Measurements from ENCODE around the gene ZNF282.
A peak's percentile ranks its signal among the peaks of the same experiment; 100 is the strongest.

The ZNF282 gene

GRCh38 chr7:149195180-149196150 is at the start of gene ZNF282:
TSS of gene ZNF282 (plus strand) at chr7:149195546. CDS start at chr7:149195590, 44 bp downstream.
- peak; percentile 82 to 97 for DNase-seq

- peak; percentile 67 to 93 for DNase-seq
These were observed 48.1 kb upstream of the ZNF282 start, which contains the start of gene ZNF398 for GRCh38 chr7:149147072-149147751. TSS of gene ZNF398 (plus strand) at chr7:149147453. CDS start at chr7:149147743, 290 bp downstream.

- peak in 1 of 2 experiments; percentile 68 for DNase-seq
These were observed 47.3 kb upstream of the ZNF282 start for GRCh38 chr7:149147752-149148653.

DNA sequence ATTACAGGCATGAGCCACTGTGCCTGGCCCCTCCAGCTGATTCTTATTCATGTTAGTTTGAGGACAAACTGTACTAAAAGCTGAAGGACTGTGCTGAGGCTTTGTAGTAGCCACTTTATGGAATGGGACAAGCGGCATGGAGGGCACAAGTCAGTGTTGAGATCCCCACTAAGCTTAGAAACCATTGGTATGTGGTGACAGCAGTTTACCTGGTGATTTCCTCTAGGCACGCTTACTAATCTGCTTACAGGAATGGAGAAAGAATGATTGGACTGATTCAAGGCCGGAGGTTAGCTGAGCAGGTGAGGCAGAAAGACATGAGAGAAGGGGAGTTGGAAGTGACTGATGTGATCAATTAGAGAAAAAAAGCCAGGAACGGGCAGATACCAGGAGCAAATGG is 44.4 kb upstream of the ZNF282 start:
- DNase-seq: no peak

- DNase-seq: no peak
These were observed 42.0 kb upstream of the ZNF282 start for GRCh38 chr7:149153346-149153745.

DNA sequence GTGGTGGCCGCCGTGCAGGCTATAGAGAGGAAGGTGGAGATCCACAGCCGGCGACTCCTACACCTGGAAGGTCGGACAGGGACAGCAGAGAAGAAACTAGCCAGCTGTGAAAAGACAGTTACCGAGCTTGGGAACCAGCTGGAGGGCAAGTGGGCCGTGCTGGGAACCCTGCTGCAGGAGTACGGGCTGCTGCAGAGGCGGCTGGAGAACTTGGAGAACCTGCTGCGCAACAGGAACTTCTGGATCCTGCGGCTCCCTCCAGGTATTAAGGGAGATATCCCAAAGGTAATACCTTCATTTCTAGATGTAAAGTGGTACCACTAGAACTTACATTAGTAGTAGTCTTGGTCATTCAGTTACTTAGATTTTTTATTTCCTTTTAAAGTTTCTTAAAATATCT is 41.3 kb upstream of the ZNF282 start:
- no peak for DNase-seq

GRCh38 chr7:149156898-149157297 is 38.4 kb upstream of the ZNF282 start:
- no peak for DNase-seq

GRCh38 chr7:149161241-149161848 is 34.0 kb upstream of the ZNF282 start:
- DNase-seq: no peak

- DNase-seq: no peak
These were observed 29.2 kb upstream of the ZNF282 start for GRCh38 chr7:149166142-149166541.

DNA sequence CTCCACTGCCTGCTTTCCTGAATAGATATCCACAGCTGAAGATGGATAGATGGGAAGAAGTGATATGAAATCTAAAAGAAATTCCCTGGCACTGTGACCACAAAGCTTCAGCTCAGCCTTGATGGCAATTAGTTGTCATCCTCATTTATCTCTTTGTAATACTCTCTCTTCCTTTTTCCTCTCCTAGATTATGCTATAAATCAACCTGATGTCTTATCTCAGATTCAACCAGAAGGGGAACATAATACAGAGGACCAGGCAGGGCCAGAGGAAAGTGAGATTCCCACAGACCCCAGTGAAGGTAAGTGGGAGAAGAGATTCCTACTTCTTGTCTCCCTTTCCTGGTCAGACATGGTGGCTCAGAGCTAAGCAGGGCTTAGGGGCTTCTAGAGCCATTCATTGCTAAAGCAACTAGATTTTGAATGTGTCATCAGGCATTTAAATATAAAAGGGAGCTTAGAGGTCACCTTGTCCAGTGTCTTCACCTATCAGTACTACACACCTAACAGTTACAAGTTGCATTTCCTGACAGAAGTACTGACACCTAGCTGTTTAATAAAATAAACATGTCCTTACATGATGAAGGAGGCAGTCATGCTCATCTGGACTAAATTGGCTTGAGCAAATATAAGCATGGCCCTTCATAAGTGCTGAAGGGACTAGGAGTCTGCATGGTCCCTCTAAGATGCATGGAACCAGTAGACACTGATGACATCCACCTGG is 28.6 kb upstream of the ZNF282 start:
- no peak for DNase-seq

- DNase-seq: no peak
These were observed 23.3 kb upstream of the ZNF282 start for GRCh38 chr7:149171892-149172533.

DNA sequence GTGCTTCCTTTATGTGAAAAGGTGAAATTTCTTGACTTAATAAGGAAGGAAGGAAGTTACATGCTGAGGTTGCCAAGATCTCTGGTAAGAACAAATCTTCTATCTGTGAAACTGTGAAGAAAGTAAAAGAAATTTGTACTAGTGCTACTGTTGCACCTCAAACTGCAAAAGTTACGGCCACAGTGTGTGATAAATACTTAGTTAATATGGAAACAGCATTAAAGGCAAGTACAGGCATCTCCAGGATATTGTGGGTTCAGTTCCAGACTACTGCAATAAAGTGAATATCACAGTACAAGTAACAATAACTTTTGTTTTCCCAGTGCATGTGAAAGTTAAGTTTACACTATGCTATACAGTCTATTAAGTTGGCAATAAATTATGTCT is 22.8 kb upstream of the ZNF282 start:
- no peak for DNase-seq

DNA sequence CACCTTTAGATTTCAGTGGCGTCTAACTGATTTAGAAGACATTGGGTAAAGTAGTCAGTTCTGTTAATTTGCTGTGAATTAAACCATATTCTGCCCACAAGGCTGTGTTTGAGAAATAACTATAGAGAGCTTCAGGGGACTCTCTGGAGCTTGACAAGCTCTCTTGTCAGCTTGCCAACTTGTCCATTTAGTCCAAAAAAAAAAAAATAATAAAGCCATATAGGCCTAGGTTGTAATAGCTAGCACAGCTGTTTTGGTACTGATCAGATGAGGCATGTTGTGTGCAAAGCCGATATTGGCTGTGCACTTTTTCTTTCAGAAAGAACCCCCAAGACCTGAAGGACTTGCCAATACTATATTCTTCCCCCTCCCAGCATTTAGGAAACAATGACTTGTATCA is 20.2 kb upstream of the ZNF282 start:
- no peak for DNase-seq

GRCh38 chr7:149179241-149179640 is 16.1 kb upstream of the ZNF282 start:
- no peak for DNase-seq

- DNase-seq: no peak
These were observed 14.5 kb upstream of the ZNF282 start for GRCh38 chr7:149180722-149181449.

DNA sequence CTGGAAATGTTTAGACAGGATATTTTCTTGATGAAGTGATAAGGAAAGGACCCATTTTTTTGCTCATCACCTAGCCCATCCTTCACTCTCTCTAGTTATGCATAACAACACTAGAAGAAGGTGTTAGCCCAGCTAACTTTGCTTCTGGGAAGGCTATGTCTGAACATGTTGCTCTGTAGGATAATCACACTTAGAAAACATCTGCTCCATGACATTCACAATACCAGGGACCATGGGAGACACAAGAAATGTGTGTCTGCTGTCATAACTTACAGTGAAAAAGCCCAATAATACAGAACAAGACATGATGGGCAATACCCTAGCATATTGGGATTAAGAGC is 13.9 kb upstream of the ZNF282 start:
- no peak for DNase-seq

DNA sequence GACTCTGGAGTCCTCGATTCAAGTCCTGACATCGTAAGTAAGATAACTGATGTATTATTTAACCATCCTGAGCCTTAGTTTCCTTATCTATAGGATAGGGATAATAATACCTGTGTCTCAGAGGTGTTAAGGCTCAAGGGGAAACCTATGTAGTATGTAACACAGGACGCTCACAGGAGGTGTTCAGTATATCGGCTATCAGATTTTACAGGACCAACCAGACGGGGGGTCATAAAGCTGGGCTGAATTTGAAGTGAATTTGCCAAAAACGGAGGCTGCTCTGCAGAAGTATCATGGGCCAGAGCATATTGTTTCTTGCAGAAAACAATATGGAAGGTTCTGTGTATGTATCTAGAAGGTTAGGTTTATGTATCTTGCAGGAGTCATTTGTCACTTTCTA is 11.1 kb upstream of the ZNF282 start:
- DNase-seq: no peak

- no peak for DNase-seq
These were observed 7.1 kb upstream of the ZNF282 start for GRCh38 chr7:149188213-149188612.

GRCh38 chr7:149188637-149189259 is 6.6 kb upstream of the ZNF282 start:
- DNase-seq: no peak

DNA sequence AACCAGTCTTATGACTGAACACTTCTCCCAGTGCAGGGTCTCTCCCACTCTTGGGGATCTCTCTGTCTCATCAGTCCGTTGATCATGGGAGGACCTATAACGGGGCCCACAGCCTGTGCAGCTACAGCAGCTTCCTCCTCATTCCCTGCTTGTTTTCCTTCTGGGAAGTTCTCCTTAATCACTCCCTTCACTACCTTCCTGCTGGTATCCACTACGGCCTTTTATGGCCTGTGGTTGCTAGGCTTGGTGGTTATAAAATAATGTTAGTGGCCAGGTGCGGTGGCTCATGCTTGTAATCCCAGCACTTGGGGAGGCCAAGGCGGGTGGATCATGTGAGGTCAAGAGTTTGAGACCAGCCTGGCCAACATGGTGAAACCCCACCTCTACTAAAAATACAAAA is 3.5 kb upstream of the ZNF282 start:
- DNase-seq: no peak

Measured in NCI-H526 (cell line).